Activated CD8-positive, alpha-beta T cell treated with anti-CD3 and anti-CD28 coated beads for 36 hours (primary cell): ENCODE results near the gene SAPCD1. TPM values are rescaled to one million over a fixed set of nuclear protein-coding genes. Genes with fewer than 3 reads are reported as not detected.

Source experiments
- ATAC-seq: fragments of 200-7000 bp; cut with Tn5 transposase; one replicate; pipeline ENCODE4 v1.10.0; 2021; ENCODE audit warnings: mild to moderate bottlenecking, moderate library complexity
- CTCF ChIA-PET: fragments of 350-600 bp; sonication (Branson Sonifier 250); formaldehyde crosslinking; loops from one replicate; lab custom pipeline; 2021; ENCODE audit warnings: antibody characterized with exemption; lab: Charles Lee
- POLR2A ChIA-PET: fragments of 350-600 bp; sonication (Branson Sonifier 250); formaldehyde crosslinking; loops from one replicate; lab custom pipeline; 2021; ENCODE audit warnings: antibody characterized with exemption; lab: Charles Lee
- DNase-seq: peaks from one replicate; pipeline ENCODE4 v3.0.0-alpha.2; 2020
- H3K27ac Mint-ChIP-seq: one replicate; pipeline ENCODE4 v1.8.0; 2021; ENCODE audit warnings: mild to moderate bottlenecking, mixed read lengths
- H3K27me3 Mint-ChIP-seq: one replicate; pipeline ENCODE4 v1.8.0; 2021; ENCODE audit warnings: mixed read lengths
- H3K36me3 Mint-ChIP-seq: one replicate; pipeline ENCODE4 v1.8.0; 2021; ENCODE audit warnings: low read depth, mixed read lengths
- H3K4me1 Mint-ChIP-seq: one replicate; pipeline ENCODE4 v1.8.0; 2021; ENCODE audit warnings: low read depth, mixed read lengths
- H3K4me3 Mint-ChIP-seq: one replicate; pipeline ENCODE4 v1.8.0; 2021; ENCODE audit warnings: mild to moderate bottlenecking, moderate library complexity, mixed read lengths
- H3K9me3 Mint-ChIP-seq: one replicate; pipeline ENCODE4 v1.8.0; 2021; ENCODE audit warnings: mixed read lengths
- CTCF ChIP-seq: fragments of 200-600 bp; IDR thresholded peaks from one replicate; pipeline ENCODE4 v1.8.0; 2022; ENCODE audit warnings: antibody characterized with exemption, mild to moderate bottlenecking
- intact Hi-C: fragments of 100-400 bp; cut with micrococcal nuclease; formaldehyde crosslinking; loops from one replicate; pipeline ENCODE4 v1.10.0; 2022
- total RNA-seq, 2 experiments: library from RNA; stranded (reverse); gene quantifications; one replicate each; pipeline ENCODE4 v1.2.3, GENCODE V29; 2021

Gene SAPCD1
- total RNA-seq, 2 experiments from 2014 or later, result 13.6 to 18.7 TPM

DNA sequence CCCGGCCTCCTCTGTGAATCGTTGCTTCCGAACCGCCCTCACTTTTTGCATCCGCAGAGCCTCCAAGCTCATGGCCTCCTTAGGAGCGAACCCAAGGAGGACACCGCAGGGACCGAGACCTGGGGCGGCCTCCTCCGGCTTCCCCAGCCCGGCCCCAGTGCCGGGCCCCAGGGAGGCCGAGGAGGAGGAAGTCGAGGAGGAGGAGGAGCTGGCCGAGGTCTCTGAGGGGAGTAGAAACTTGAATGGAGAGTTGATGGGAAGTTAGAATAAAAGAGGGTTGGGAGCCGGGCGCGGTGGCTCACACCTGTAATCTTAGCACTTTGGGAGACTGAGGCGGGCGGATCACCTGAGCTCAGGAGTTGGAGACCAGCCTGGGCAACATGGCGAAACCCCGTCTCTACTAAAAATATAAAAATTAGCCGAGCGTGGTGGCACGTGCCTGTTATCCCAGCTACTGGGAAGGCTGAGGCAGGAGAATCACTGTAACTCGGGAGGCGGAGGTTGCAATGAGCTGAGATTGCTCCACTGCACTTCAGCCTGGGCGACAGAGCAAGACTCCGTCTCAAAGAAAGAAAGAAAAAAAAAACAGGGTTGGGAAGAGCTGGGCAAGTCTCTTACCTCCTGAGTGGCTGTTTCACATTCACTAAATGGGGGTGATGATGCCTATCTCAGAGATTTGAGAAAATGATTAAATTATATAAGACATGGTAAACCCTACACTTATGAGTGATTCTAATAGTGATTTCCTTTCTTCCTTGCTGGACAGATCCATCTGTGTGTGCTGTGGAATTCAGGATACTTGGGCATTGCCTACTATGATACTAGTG, 21.8 kb upstream of the SAPCD1 start:
- no peak for TF ChIP-seq CTCF
- Mint-ChIP-seq H3K4me3 (peak overlapping the region; percentile 97), H3K27me3 (no peaks in the 10 kb centered on the region), H3K4me1 (peaks cover 38% of the 10 kb centered on the region), H3K27ac (peak overlapping the region; percentile 97), H3K9me3 (no peaks in the 10 kb centered on the region), H3K36me3 (peaks cover 52% of the 10 kb centered on the region)
- CTCF ChIA-PET, result interaction anchor here (0.8 to 9.9 kb wide), 7 partner anchors 12 to 90 kb away, joined by 3 to 59 read pairs (median 4); partner anchors contain the start of gene DDAH2
- intact Hi-C loops, result no loop called here
- POLR2A ChIA-PET, result interaction anchor here (0.6 to 4.0 kb wide), 18 partner anchors 10 to 173 kb away, joined by 3 to 30 read pairs (median 4); partner anchors contain the start of genes BAG6, CSNK2B, DDAH2 and GPANK1
- no peak for DNase-seq
- ATAC-seq, result no peak

GRCh38 chr6:31741815-31742214, 20.6 kb upstream of the SAPCD1 start:
- Mint-ChIP-seq H3K9me3 (no peaks in the 10 kb centered on the region), H3K27ac (no peak overlapping the region), H3K4me1 (peaks cover 34% of the 10 kb centered on the region), H3K4me3 (peak overlapping the region; percentile 97), H3K27me3 (no peaks in the 10 kb centered on the region), H3K36me3 (peaks cover 49% of the 10 kb centered on the region)
- CTCF ChIA-PET, result interaction anchor here (1.8 to 9.9 kb wide), 4 partner anchors 13 to 88 kb away, joined by 4 to 59 read pairs (median 23); partner anchors contain the start of gene DDAH2
- DNase-seq (no peak), ATAC-seq (no peak)
- TF ChIP-seq CTCF, result no peak
- POLR2A ChIA-PET, result interaction anchor here (0.7 to 2.2 kb wide), 9 partner anchors 12 to 89 kb away, joined by 3 to 10 read pairs (median 4); partner anchors contain the start of genes ABHD16A, BAG6, DDAH2 and VARS1
- intact Hi-C loops, result no loop called here

DNA sequence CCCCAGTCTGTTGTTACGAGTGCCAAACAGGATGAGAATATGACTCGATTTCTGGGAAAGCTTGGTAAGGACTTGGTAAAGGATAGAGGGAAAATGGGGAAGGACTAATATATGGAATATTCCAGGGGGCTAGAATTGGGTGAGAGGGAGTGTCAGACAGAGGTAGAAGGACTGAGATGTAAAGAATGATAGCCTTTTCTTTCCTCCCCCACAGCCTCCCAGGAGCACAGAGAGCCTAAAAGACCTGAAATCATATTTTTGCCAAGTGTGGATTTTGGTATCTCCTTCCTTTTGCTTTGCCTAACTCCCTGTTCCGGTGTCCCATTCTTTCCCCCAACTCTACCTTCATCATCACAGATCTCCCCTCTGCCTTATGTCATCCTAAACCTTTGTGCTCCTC, 19.6 kb upstream of the SAPCD1 start:
- intact Hi-C loops, result no loop called here
- Mint-ChIP-seq H3K27me3 (no peaks in the 10 kb centered on the region), H3K36me3 (peaks cover 56% of the 10 kb centered on the region), H3K9me3 (no peaks in the 10 kb centered on the region), H3K4me1 (peaks cover 27% of the 10 kb centered on the region), H3K27ac (no peak overlapping the region), H3K4me3 (no peak overlapping the region)
- TF ChIP-seq CTCF, result no peak
- CTCF ChIA-PET, result interaction anchor here (1.2 to 9.9 kb wide), 3 partner anchors 13 to 27 kb away, joined by 3 to 59 read pairs (median 7); partner anchors contain the start of gene DDAH2
- POLR2A ChIA-PET, result interaction anchor here (1.5 kb wide), 1 partner anchor 16 kb away, joined by 3 read pairs; no protein-coding TSS in a partner anchor
- DNase-seq (no peak), ATAC-seq (no peak)

DNA sequence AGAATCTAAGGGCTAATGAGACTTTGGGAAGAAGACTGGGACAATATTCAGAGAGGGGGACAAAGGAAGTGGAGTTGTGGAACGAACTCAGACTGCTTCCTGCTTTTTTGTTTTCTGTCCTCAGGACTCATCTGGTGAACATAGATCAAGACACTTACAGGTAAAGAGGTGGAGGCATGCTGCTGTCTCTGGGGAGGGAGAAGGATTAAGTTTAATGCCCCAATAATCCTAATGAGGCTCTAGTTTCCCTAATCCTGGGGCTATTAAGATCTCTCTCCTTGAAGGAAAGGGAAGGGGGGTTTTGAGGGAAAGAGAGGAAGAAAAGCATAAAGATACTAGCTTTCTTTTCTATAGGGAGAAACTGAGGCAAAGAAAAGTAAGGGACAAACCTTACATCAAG, 18.0 kb upstream of the SAPCD1 start:
- intact Hi-C loops, result no loop called here

More for the DNA sequence above, 18.0 kb upstream of the SAPCD1 start:
- H3K36me3 Mint-ChIP-seq, result peaks cover 62% of the 10 kb centered on the region
- POLR2A ChIA-PET, result interaction anchor here (1.7 kb wide), 1 partner anchor 20 kb away, joined by 4 read pairs; no protein-coding TSS in a partner anchor
- H3K27ac Mint-ChIP-seq, result no peak overlapping the region
- CTCF ChIA-PET, result interaction anchor here (2.3 kb wide), 1 partner anchor 25 kb away, joined by 7 read pairs; no protein-coding TSS in a partner anchor
- TF ChIP-seq CTCF, result no peak
- no peak overlapping the region for H3K4me3 Mint-ChIP-seq
- no peaks in the 10 kb centered on the region for H3K27me3 Mint-ChIP-seq
- ATAC-seq (no peak), DNase-seq (no peak)
- H3K9me3 Mint-ChIP-seq, result no peaks in the 10 kb centered on the region
- peaks cover 14% of the 10 kb centered on the region for H3K4me1 Mint-ChIP-seq
